K562 (cell line): Measurements from ENCODE around the gene SEC23B.

Experiments
- POLR2AphosphoS5 ChIP-seq: IDR thresholded peaks from 2 replicates; pipeline ENCODE4 v1.6.1; 2011; ENCODE audit warnings: mild to moderate bottlenecking, low read depth, low read length, moderate library complexity; ENCODE audit not compliant: control insufficient read depth, insufficient read depth
- ZNF217 ChIP-seq: sonication (generic); formaldehyde crosslinking; IDR thresholded peaks from 2 replicates; pipeline ENCODE4 v1.8.0; 2022; ENCODE audit warnings: mild to moderate bottlenecking, missing genetic modification reagents

DNA sequence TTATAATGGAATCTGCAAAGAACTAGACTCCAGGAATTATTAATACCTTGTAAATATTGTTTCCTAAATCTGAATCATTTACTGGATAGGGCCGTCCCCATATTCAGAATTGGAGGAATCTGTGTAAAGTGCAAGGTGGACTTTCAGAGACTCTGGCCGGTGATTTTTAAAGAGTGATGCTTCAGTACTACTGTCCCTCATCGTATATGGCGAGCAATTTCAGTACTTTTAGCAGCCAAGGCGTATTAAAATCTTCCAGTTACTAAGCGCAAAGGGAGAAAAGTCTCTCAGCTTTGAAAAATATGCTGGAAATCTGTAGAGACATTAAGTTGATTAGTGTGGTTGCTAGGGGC, 60.0 kb downstream of the SEC23B start:
- TF ChIP-seq ZNF217 (CRISPR knock-in tag) (no peak), POLR2AphosphoS5 (no peak)
